ENCODE measurements around the gene MAGED2. TPM values are rescaled to one million over a fixed set of nuclear protein-coding genes. Genes with fewer than 3 reads are reported as not detected.

MAGED2 gene
- total RNA-seq, 1 donor from 2014 or later, result 303 TPM

- Mint-ChIP-seq H3K27me3 (no peaks in the 10 kb centered on the region), H3K4me3 (no peak within 1 kb of the TSS), H3K4me1 (ENCODE audit: unreplicated experiment) (no peaks in the 10 kb centered on the region)
Measured at GRCh38 chrX:54798137-54798536, 9.4 kb upstream of the MAGED2 start, which contains the start of gene ITIH6. Gene ITIH6, minus strand, starts transcription at chrX:54798255. Its CDS starts 45 bp downstream, at chrX:54798210.

DNA sequence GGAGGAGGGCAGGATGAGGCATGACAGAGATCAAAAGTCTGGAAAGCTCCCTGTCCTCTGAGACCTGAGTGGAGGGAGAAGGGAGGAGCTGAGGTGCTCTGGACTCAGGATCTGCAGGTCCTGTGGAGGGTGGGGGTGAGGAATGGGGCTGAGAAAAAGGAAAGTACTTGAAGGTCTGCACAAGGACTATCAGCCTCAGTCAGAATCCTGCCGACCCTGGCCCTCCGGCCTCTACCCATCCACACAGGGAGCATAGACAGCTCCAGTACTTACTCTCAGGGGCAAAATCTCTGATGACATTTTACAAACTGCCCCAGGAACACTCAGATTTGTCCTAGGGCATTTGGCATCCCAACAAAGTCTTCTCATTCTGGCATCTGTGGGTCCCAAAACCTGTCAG, 8.5 kb upstream of the MAGED2 start:
- no peak for TF ChIP-seq CTCF (conservative IDR thresholded peaks at IDR 0.05)
- Mint-ChIP-seq H3K27me3 (no peaks in the 10 kb centered on the region), H3K9me3 (no peaks in the 10 kb centered on the region), H3K4me1 (ENCODE audit: unreplicated experiment) (no peaks in the 10 kb centered on the region), H3K4me3 (no peak overlapping the region), H3K36me3 (no peaks in the 10 kb centered on the region), H3K27ac (no peak overlapping the region)
- DNase-seq (ENCODE audit: extremely low spot score, unreplicated experiment), result no peak

More at GRCh38 chrX:54798137-54798536, 9.4 kb upstream of the MAGED2 start, which contains the start of gene ITIH6:
- no peaks in the 10 kb centered on the region for H3K9me3 Mint-ChIP-seq
- no peak within 1 kb of the TSS for H3K27ac Mint-ChIP-seq
- H3K36me3 Mint-ChIP-seq, result no peaks in the 10 kb centered on the region
- no peak for TF ChIP-seq CTCF (conservative IDR thresholded peaks at IDR 0.05)
- DNase-seq (ENCODE audit: extremely low spot score, unreplicated experiment), result no peak

- Mint-ChIP-seq H3K36me3 (peaks cover 18% of the 10 kb centered on the region), H3K4me1 (ENCODE audit: unreplicated experiment) (peaks cover 9% of the 10 kb centered on the region), H3K9me3 (no peaks in the 10 kb centered on the region), H3K4me3 (peak overlapping the region; percentile 99), H3K27me3 (peaks cover 4% of the 10 kb centered on the region), H3K27ac (peak overlapping the region; percentile 97)
- TF ChIP-seq CTCF (conservative IDR thresholded peaks at IDR 0.05), result peak; percentile 26
- peak; percentile 80 for DNase-seq (ENCODE audit: extremely low spot score, unreplicated experiment)
Measured at GRCh38 chrX:54808109-54808604, 612 bp downstream of the MAGED2 start.

GRCh38 chrX:54808605-54809483, 1.3 kb downstream of the MAGED2 start:
- Mint-ChIP-seq H3K27me3 (peaks cover 4% of the 10 kb centered on the region), H3K4me3 (peak overlapping the region; percentile 99), H3K27ac (peak overlapping the region; percentile 97), H3K9me3 (no peaks in the 10 kb centered on the region), H3K4me1 (ENCODE audit: unreplicated experiment) (peaks cover 9% of the 10 kb centered on the region), H3K36me3 (peaks cover 23% of the 10 kb centered on the region)
- peak; percentile 91 for DNase-seq (ENCODE audit: extremely low spot score, unreplicated experiment)
- no peak for TF ChIP-seq CTCF (conservative IDR thresholded peaks at IDR 0.05)

- Mint-ChIP-seq H3K36me3 (peaks cover 24% of the 10 kb centered on the region), H3K4me1 (ENCODE audit: unreplicated experiment) (peaks cover 9% of the 10 kb centered on the region), H3K27ac (no peak overlapping the region), H3K4me3 (peak overlapping the region; percentile 99), H3K9me3 (no peaks in the 10 kb centered on the region), H3K27me3 (peaks cover 4% of the 10 kb centered on the region)
- TF ChIP-seq CTCF (conservative IDR thresholded peaks at IDR 0.05), result no peak
- DNase-seq (ENCODE audit: extremely low spot score, unreplicated experiment), result no peak
Measured at GRCh38 chrX:54810532-54810931, 3.0 kb downstream of the MAGED2 start.
